Neural cell (in vitro differentiated cells): ENCODE measurements around the gene DFFA. TPM values are rescaled to one million over a fixed set of nuclear protein-coding genes. Genes with fewer than 3 reads are reported as not detected.

Experiments
- H2AFZ ChIP-seq: fragments of 200-600, 300-800 bp; sonication (generic), shearing (Covaris generic); 2 replicates; pipeline ENCODE4 v1.6.0; 2014; ENCODE audit warnings: low read depth, mild to moderate bottlenecking, antibody characterized with exemption, low read length, moderate library complexity
- H3F3A ChIP-seq: fragments of 200-600 bp; shearing (Covaris generic); 2 replicates; pipeline ENCODE4 v1.6.1; 2016; ENCODE audit warnings: mild to moderate bottlenecking, moderate library complexity, mixed read lengths, antibody characterized with exemption, low read length; ENCODE audit not compliant: insufficient read depth, poor library complexity, severe bottlenecking
- H3K27ac ChIP-seq: fragments of 200-600, 300-800 bp; sonication (generic), shearing (Covaris generic); 2 replicates; pipeline ENCODE4 v1.5.1; 2014; ENCODE audit warnings: mild to moderate bottlenecking, low read length, moderate library complexity
- H3K27me3 ChIP-seq: fragments of 300-800, 200-600 bp; sonication (generic), shearing (Covaris generic); 2 replicates; pipeline ENCODE4 v1.6.0; 2014; ENCODE audit warnings: mild to moderate bottlenecking, low read depth, low read length, moderate library complexity; ENCODE audit not compliant: insufficient read depth
- H3K36me3 ChIP-seq: fragments of 300-800, 200-600 bp; sonication (generic), shearing (Covaris generic); 2 replicates; pipeline ENCODE4 v1.5.1; 2014; ENCODE audit warnings: mild to moderate bottlenecking, antibody characterized with exemption, low read length, moderate library complexity; ENCODE audit not compliant: insufficient read depth
- H3K4me2 ChIP-seq: fragments of 300-800, 200-600 bp; sonication (generic), shearing (Covaris generic); 2 replicates; pipeline ENCODE4 v1.6.0; 2014; ENCODE audit warnings: mild to moderate bottlenecking, low read length
- H3K4me3 ChIP-seq: fragments of 300-800, 200-600 bp; sonication (generic), shearing (Covaris generic); 2 replicates; pipeline ENCODE4 v1.5.1; 2014; ENCODE audit warnings: mild to moderate bottlenecking, low read length, moderate library complexity
- H3K79me2 ChIP-seq: fragments of 200-600 bp; shearing (Covaris generic); replicated peaks from 2 replicates; pipeline ENCODE4 v1.6.0; 2014; ENCODE audit warnings: mild to moderate bottlenecking, low read length, moderate library complexity; ENCODE audit not compliant: insufficient read depth
- H3K9ac ChIP-seq: fragments of 300-800, 200-600 bp; sonication (generic), shearing (Covaris generic); 2 replicates; pipeline ENCODE4 v1.6.1; 2016; ENCODE audit warnings: mild to moderate bottlenecking, low read length, mixed read lengths
- H3K9me2 ChIP-seq: fragments of 200-600 bp; shearing (Covaris generic); 2 replicates; pipeline ENCODE4 v1.6.1; 2016; ENCODE audit warnings: mild to moderate bottlenecking, low read length, mixed read lengths; ENCODE audit not compliant: insufficient read depth
- H3K9me3 ChIP-seq: fragments of 200-600, 300-800 bp; sonication (generic), shearing (Covaris generic); 2 replicates; pipeline ENCODE4 v1.6.1; 2016; ENCODE audit warnings: mild to moderate bottlenecking, mixed run types, low read length, moderate library complexity, mixed read lengths
- H4K20me1 ChIP-seq: fragments of 200-600 bp; shearing (Covaris generic); 2 replicates; pipeline ENCODE4 v1.6.1; 2016; ENCODE audit warnings: mild to moderate bottlenecking, mixed run types; ENCODE audit not compliant: insufficient read depth
- CTCF ChIP-seq: fragments of 450-650 bp; IDR thresholded peaks from 2 replicates; pipeline ENCODE4 v1.5.1; 2014; ENCODE audit warnings: antibody characterized with exemption, mild to moderate bottlenecking, moderate library complexity; ENCODE audit not compliant: poor library complexity, severe bottlenecking
- EP300 ChIP-seq: fragments of 450-650 bp; conservative IDR thresholded peaks from 2 replicates; pipeline ENCODE4 v1.6.1; 2014; ENCODE audit warnings: antibody characterized with exemption, mild to moderate bottlenecking, moderate library complexity; ENCODE audit not compliant: poor library complexity, severe bottlenecking
- EZH2 ChIP-seq: fragments of 200-600, 300-800 bp; shearing (Covaris generic), sonication (generic); IDR thresholded peaks from 2 replicates; pipeline ENCODE4 v1.6.1; 2014; ENCODE audit warnings: antibody characterized with exemption, low read length, borderline replicate concordance, mild to moderate bottlenecking; ENCODE audit not compliant: insufficient read depth, poor library complexity, severe bottlenecking
- MXI1 ChIP-seq: fragments of 450-650 bp; conservative IDR thresholded peaks from 2 replicates; pipeline ENCODE4 v1.6.1; 2014; ENCODE audit warnings: antibody characterized with exemption, mild to moderate bottlenecking; ENCODE audit not compliant: poor library complexity, severe bottlenecking
- POLR2AphosphoS5 ChIP-seq: IDR thresholded peaks from 2 replicates; pipeline ENCODE4 v1.6.1; 2012
- RAD21 ChIP-seq: fragments of 450-650 bp; conservative IDR thresholded peaks from 2 replicates; pipeline ENCODE4 v1.6.1; 2014; ENCODE audit warnings: antibody characterized with exemption, mild to moderate bottlenecking, moderate library complexity
- REST ChIP-seq: IDR thresholded peaks from 2 replicates; pipeline ENCODE4 v1.6.1; 2012; ENCODE audit warnings: borderline replicate concordance
- SMC3 ChIP-seq: fragments of 450-650 bp; conservative IDR thresholded peaks from 2 replicates; pipeline ENCODE4 v1.6.1; 2014; ENCODE audit warnings: antibody characterized with exemption, mild to moderate bottlenecking, moderate library complexity; ENCODE audit not compliant: poor library complexity
- TAF1 ChIP-seq: IDR thresholded peaks from 2 replicates; pipeline ENCODE4 v1.6.1; 2012; ENCODE audit warnings: low read depth
- polyA minus RNA-seq: library from RNA; depleted of rRNA, polyadenylated mRNA; stranded (reverse); fragments of >200 nt; gene quantifications from 2 replicates; pipeline ENCODE4 v1.2.3, GENCODE V29; 2014
- polyA plus RNA-seq: library from polyadenylated mRNA; depleted of rRNA; stranded (reverse); fragments of >200 nt; gene quantifications from 2 replicates; pipeline ENCODE4 v1.2.3, GENCODE V29; 2014

DFFA gene
- polyA plus RNA-seq (32.2 and 32.7 TPM in 2 replicates), polyA minus RNA-seq (34.5 and 39.0 TPM in 2 replicates)

GRCh38 chr1:10472220-10473144 is at the start of gene DFFA:
TSS of gene DFFA (minus strand) at chr1:10472529. CDS start at chr1:10472458, 71 bp downstream.
- Histone ChIP-seq H3K27ac (peak within 1 kb of the TSS; percentile 40), H3K9me2 (no peaks in the 10 kb centered on the region), H3K27me3 (no peaks in the 10 kb centered on the region), H3K79me2 (peaks cover 16% of the 10 kb centered on the region), H2AFZ (peak within 1 kb of the TSS; percentile 63), H4K20me1 (no peaks in the 10 kb centered on the region), H3K36me3 (no peaks in the 10 kb centered on the region), H3K4me3 (peak within 1 kb of the TSS; percentile 95), H3K9ac (peak within 1 kb of the TSS; percentile 76), H3K9me3 (no peaks in the 10 kb centered on the region), H3K4me2 (peak within 1 kb of the TSS; percentile 18), H3F3A (no peaks in the 10 kb centered on the region)
- peak; percentile 79 for TF ChIP-seq POLR2AphosphoS5
- TF ChIP-seq EP300 = peak; percentile 52
- peak; percentile 97 for TF ChIP-seq MXI1
- no peak for TF ChIP-seq EZH2
- TF ChIP-seq TAF1 = no peak

GRCh38 chr1:10521537-10522157 is 49.3 kb upstream of the DFFA start:
- no peak overlapping the region for H3K4me3 ChIP-seq
- no peaks in the 10 kb centered on the region for H3K36me3 ChIP-seq
- H3K79me2 ChIP-seq = no peaks in the 10 kb centered on the region
- no peak overlapping the region for H2AFZ ChIP-seq
- H3K9me3 ChIP-seq = no peaks in the 10 kb centered on the region
- no peak for TF ChIP-seq MXI1
- TF ChIP-seq REST = no peak
- no peak for TF ChIP-seq SMC3
- TF ChIP-seq RAD21 = no peak
- TF ChIP-seq CTCF = no peak
- TF ChIP-seq POLR2AphosphoS5 = no peak
- no peak for TF ChIP-seq TAF1
- no peak for TF ChIP-seq EP300
- TF ChIP-seq EZH2 = no peak
- no peaks in the 10 kb centered on the region for H4K20me1 ChIP-seq
- no peaks in the 10 kb centered on the region for H3F3A ChIP-seq
- no peaks in the 10 kb centered on the region for H3K9me2 ChIP-seq
- H3K27me3 ChIP-seq = no peaks in the 10 kb centered on the region
- H3K4me2 ChIP-seq = no peak overlapping the region
- no peak overlapping the region for H3K9ac ChIP-seq
- no peak overlapping the region for H3K27ac ChIP-seq
